Bronchial epithelial cell (primary cell): Measurements from ENCODE around the gene NID1. TPM values are rescaled to one million over a fixed set of nuclear protein-coding genes. Genes with fewer than 3 reads are reported as not detected.
"Not testable (repeated sequence)": the region's sequence is repeated elsewhere in the genome, so short reads cannot be mapped to it uniquely, and the experiment has no call there.

Experiments
- DNase-seq: peaks from one replicate; pipeline ENCODE4 v3.0.0-alpha.2; 2010; ENCODE audit warnings: low read depth
- FAIRE-seq: peaks from 2 replicates; lab custom pipeline; 2011; peaks lifted over from hg19 to GRCh38; lab: Jason Lieb, UNC
- H3K27me3 ChIP-seq: 2 replicates; pipeline ENCODE4 v1.5.1; 2011; ENCODE audit warnings: low read length; ENCODE audit not compliant: control insufficient read depth, insufficient read depth
- H3K36me3 ChIP-seq: 2 replicates; pipeline ENCODE4 v1.5.1; 2011; ENCODE audit warnings: low read length; ENCODE audit not compliant: control insufficient read depth, insufficient read depth
- H3K4me3 ChIP-seq: 2 replicates; pipeline ENCODE4 v1.5.1; 2011; ENCODE audit warnings: mild to moderate bottlenecking, low read depth, low read length, control low read depth
- CTCF ChIP-seq: IDR thresholded peaks from 2 replicates; pipeline ENCODE4 v1.5.1; 2011; ENCODE audit warnings: mild to moderate bottlenecking, moderate library complexity, low read length, control low read depth, inconsistent platforms; ENCODE audit not compliant: insufficient read depth, severe bottlenecking
- total RNA-seq: library from RNA; depleted of rRNA; stranded (reverse); fragments of >200 nt; gene quantifications from 2 replicates; pipeline ENCODE4 v1.2.1, GENCODE V29; 2014

Gene NID1
- total RNA-seq, 1 donor from 2014 or later, result 1.3 TPM

GRCh38 chr1:236081546-236082227, 16.8 kb upstream of the NID1 start:
- no peak overlapping the region for H3K4me3 ChIP-seq
- peak; percentile 18 for DNase-seq
- H3K36me3 ChIP-seq, result no peaks in the 10 kb centered on the region
- H3K27me3 ChIP-seq, result no peaks in the 10 kb centered on the region
- FAIRE-seq, result no peak
- no peak for TF ChIP-seq CTCF

- Histone ChIP-seq H3K36me3 (no peaks in the 10 kb centered on the region), H3K4me3 (no peak overlapping the region), H3K27me3 (no peaks in the 10 kb centered on the region)
- FAIRE-seq (no peak), DNase-seq (no peak)
- TF ChIP-seq CTCF, result no peak
These were observed 14.8 kb upstream of the NID1 start for GRCh38 chr1:236079703-236080102.

GRCh38 chr1:236078993-236079392, 14.1 kb upstream of the NID1 start:
- H3K36me3 ChIP-seq, result no peaks in the 10 kb centered on the region
- TF ChIP-seq CTCF, result no peak
- FAIRE-seq, result no peak
- DNase-seq, result no peak
- H3K4me3 ChIP-seq, result no peak overlapping the region
- no peaks in the 10 kb centered on the region for H3K27me3 ChIP-seq

GRCh38 chr1:236078077-236078476, 13.2 kb upstream of the NID1 start:
- H3K27me3 ChIP-seq, DNase-seq, FAIRE-seq, H3K4me3 ChIP-seq, H3K36me3 ChIP-seq: not testable (repeated sequence)

GRCh38 chr1:236075848-236076247, 11.0 kb upstream of the NID1 start:
- H3K27me3 ChIP-seq, result no peaks in the 10 kb centered on the region
- DNase-seq, result no peak
- TF ChIP-seq CTCF, result no peak
- no peaks in the 10 kb centered on the region for H3K36me3 ChIP-seq
- H3K4me3 ChIP-seq, result no peak overlapping the region
- FAIRE-seq, result no peak

- Histone ChIP-seq H3K4me3 (no peak overlapping the region), H3K27me3 (no peaks in the 10 kb centered on the region), H3K36me3 (no peaks in the 10 kb centered on the region)
- DNase-seq (no peak), FAIRE-seq (no peak)
- no peak for TF ChIP-seq CTCF
These were observed 8.5 kb upstream of the NID1 start for GRCh38 chr1:236073307-236073897.
